Measurements from ENCODE around the gene SH3D21.

GRCh38 chr1:36301220-36301619 lies 4.9 kb upstream of the SH3D21 start:
- no peak for TF ChIP-seq CTCF (IDR thresholded peaks at IDR 0.05; ENCODE audit: low read depth, low read length)
- TF ChIP-seq EZH2phosphoT487 (IDR thresholded peaks at IDR 0.05; ENCODE audit: low read depth), result no peak

All from OCI-LY3 (cell line).